K562 (cell line): ENCODE results near the gene CRACR2B. TPM values are rescaled to one million over a fixed set of nuclear protein-coding genes. Genes with fewer than 3 reads are reported as not detected.

Source experiments
- ATAC-seq: fragments of 200-7000 bp; cut with Tn5 transposase; 3 replicates; pipeline ENCODE4 v1.9.1; 2020; ENCODE audit warnings: moderate library complexity
- BruUV-seq: library from RNA; stranded (reverse); fragments of 400-500 nt; replicated peaks from 2 replicates; lab custom pipeline; 2021; lab: Mats Ljungman, UMichigan
- CTCF ChIA-PET: fragments of 300-600 bp; formaldehyde crosslinking; extraction: SDS; loops from one replicate; lab custom pipeline; 2021; ENCODE audit warnings: low intra/inter-chr PET ratio; lab: Yijun Ruan, JAX
- POLR2A ChIA-PET: fragments of 300-600, 350-650 bp; sonication (Branson Sonifier 250); formaldehyde crosslinking; extraction: SDS; loops from one replicate; lab custom pipeline; 2021; ENCODE audit warnings: antibody characterized with exemption, inconsistent platforms; lab: Yijun Ruan, JAX
- DNase-seq, 4 experiments: peaks; one replicate each; pipeline versions ENCODE4 v3.0.0 to v3.0.0-alpha.2; 2011 to 2018; ENCODE audit warnings: low spot score in 3 of 4, mixed read lengths in 3 of 4; ENCODE audit errors: extremely low read depth in 1 of 4
- FAIRE-seq: peaks from 2 replicates; lab custom pipeline; 2011; peaks lifted over from hg19 to GRCh38; lab: Jason Lieb, UNC
- H2AFZ ChIP-seq: 2 replicates; pipeline ENCODE4 v1.6.0; 2011; ENCODE audit warnings: low read depth, low read length, control low read depth, inconsistent platforms
- H3K27ac ChIP-seq: fragments of 200-600 bp; 3 replicates; pipeline ENCODE4 v1.8.0; 2011; ENCODE audit warnings: low read depth, mild to moderate bottlenecking, control low read depth, inconsistent platforms, low read length, moderate library complexity, mixed read lengths; ENCODE audit errors: extremely low read depth
- H3K27me3 ChIP-seq, 2 experiments: fragments of 300-600 bp in 1 of 2; 2 replicates in 1 of 2; 3 replicates in 1 of 2; pipeline versions ENCODE4 v1.6.0 to v1.8.0; 2011; ENCODE audit warnings: inconsistent platforms in 2 of 2, low read length in 2 of 2, mild to moderate bottlenecking in 1 of 2, mixed read lengths in 1 of 2, moderate library complexity in 1 of 2; ENCODE audit not compliant: control insufficient read depth in 2 of 2, insufficient read depth in 2 of 2
- H3K36me3 ChIP-seq: fragments of 300-600 bp; 3 replicates; pipeline ENCODE4 v1.8.0; 2011; ENCODE audit warnings: mild to moderate bottlenecking, low read length, inconsistent platforms; ENCODE audit not compliant: control insufficient read depth, insufficient read depth
- H3K4me1 ChIP-seq, 2 experiments: fragments of 200-600 bp in 1 of 2; replicated peaks in 1 of 2; 2 replicates in 1 of 2; 3 replicates in 1 of 2; pipeline versions ENCODE4 v1.5.1 to v1.8.0; 2011; ENCODE audit warnings: inconsistent platforms in 2 of 2, low read length in 2 of 2, mild to moderate bottlenecking in 1 of 2, mixed read lengths in 1 of 2, moderate library complexity in 1 of 2; ENCODE audit not compliant: control insufficient read depth in 2 of 2, insufficient read depth in 2 of 2
- H3K4me2 ChIP-seq: 2 replicates; pipeline ENCODE4 v1.6.1; 2011; ENCODE audit warnings: low read length, control low read depth, inconsistent platforms, mixed read lengths; ENCODE audit not compliant: insufficient read depth
- H3K4me3 ChIP-seq: fragments of 200-600 bp; sonication (generic), shearing (Covaris generic); 2 replicates; pipeline ENCODE4 v1.5.1; 2016; ENCODE audit warnings: control low read depth, inconsistent platforms
- H3K79me2 ChIP-seq: fragments of 200-600 bp; 3 replicates; pipeline ENCODE4 v1.8.0; 2011; ENCODE audit warnings: low read length, inconsistent platforms; ENCODE audit not compliant: control insufficient read depth, insufficient read depth
- H3K9ac ChIP-seq, 2 experiments: 2 replicates each; pipeline versions ENCODE4 v1.6.0 to v1.6.1; 2011; ENCODE audit warnings: low read depth in 2 of 2, low read length in 2 of 2, control low read depth in 1 of 2, inconsistent platforms in 1 of 2, mild to moderate bottlenecking in 1 of 2, mixed read lengths in 1 of 2; ENCODE audit not compliant: insufficient read depth in 1 of 2
- H3K9me1 ChIP-seq: one replicate; pipeline ENCODE4 v1.6.0; 2011; ENCODE audit warnings: inconsistent platforms, mild to moderate bottlenecking, low read length, moderate library complexity; ENCODE audit not compliant: control insufficient read depth, insufficient read depth
- H3K9me3 ChIP-seq: replicated peaks from 2 replicates; pipeline ENCODE4 v1.5.1; 2011; ENCODE audit warnings: low read depth, low read length, inconsistent platforms; ENCODE audit not compliant: control insufficient read depth, insufficient read depth
- H4K20me1 ChIP-seq: replicated peaks from 2 replicates; pipeline ENCODE4 v1.6.1; 2011; ENCODE audit warnings: low read length, inconsistent platforms, mixed read lengths; ENCODE audit not compliant: control insufficient read depth, insufficient read depth
- CHD1 ChIP-seq: fragments of 200-600 bp; sonication (generic); IDR thresholded peaks from one replicate; pipeline ENCODE4 v1.6.1; 2012; ENCODE audit warnings: mild to moderate bottlenecking, moderate library complexity, low read length, inconsistent platforms
- FOXK1 ChIP-seq: sonication (generic); formaldehyde crosslinking; IDR thresholded peaks from 2 replicates; pipeline ENCODE4 v1.8.0; 2022; ENCODE audit warnings: missing genetic modification reagents, mild to moderate bottlenecking, borderline replicate concordance
- GTF2F1 ChIP-seq: IDR thresholded peaks from 2 replicates; pipeline ENCODE4 v1.6.1; 2011; ENCODE audit warnings: low read depth, low read length, improper control_type of control experiment
- HDAC3 ChIP-seq: fragments of 450-650 bp; IDR thresholded peaks from 2 replicates; pipeline ENCODE4 v1.6.1; 2018; ENCODE audit warnings: borderline replicate concordance, mild to moderate bottlenecking, moderate library complexity; ENCODE audit not compliant: partially characterized antibody
- HMGN3 ChIP-seq: IDR thresholded peaks from 2 replicates; pipeline ENCODE4 v1.6.1; 2011; ENCODE audit warnings: borderline replicate concordance, low read depth, mild to moderate bottlenecking, mixed read lengths, low read length; ENCODE audit not compliant: insufficient read length; ENCODE audit errors: extremely low read depth
- MEF2A ChIP-seq: IDR thresholded peaks from 2 replicates; pipeline ENCODE4 v1.6.1; 2011; ENCODE audit warnings: low read depth, mild to moderate bottlenecking, low read length, moderate library complexity; ENCODE audit not compliant: control insufficient read depth
- POLR2AphosphoS2 ChIP-seq: IDR thresholded peaks from 2 replicates; pipeline ENCODE4 v1.6.1; 2012; ENCODE audit warnings: low read length, improper control_type of control experiment
- RAD51 ChIP-seq: fragments of 450-650 bp; IDR thresholded peaks from 2 replicates; pipeline ENCODE4 v1.7.1; 2016; ENCODE audit warnings: low read depth, mild to moderate bottlenecking, borderline replicate concordance
- RBM25 ChIP-seq: fragments of 200-400 bp; formaldehyde crosslinking; IDR thresholded peaks from 2 replicates; pipeline ENCODE4 v1.6.1; 2018; ENCODE audit warnings: low read length, low read depth, moderate library complexity; ENCODE audit not compliant: severe bottlenecking
- RFX1 ChIP-seq: fragments of 450-650 bp; IDR thresholded peaks from 2 replicates; pipeline ENCODE4 v1.6.1; 2016; ENCODE audit warnings: mild to moderate bottlenecking, moderate library complexity
- TFAP4 ChIP-seq: sonication (generic); formaldehyde crosslinking; IDR thresholded peaks from 2 replicates; pipeline ENCODE4 v1.8.0; 2022; ENCODE audit warnings: missing genetic modification reagents, mild to moderate bottlenecking, moderate library complexity, borderline replicate concordance
- ZNF347 ChIP-seq: fragments of 450-650 bp; formaldehyde crosslinking; IDR thresholded peaks from 2 replicates; pipeline ENCODE4 v1.4.0; 2020; ENCODE audit warnings: low read depth, mild to moderate bottlenecking, moderate library complexity
- ZNF79 ChIP-seq: fragments of 250-450 bp; sonication (Bioruptor Pico); IDR thresholded peaks from 2 replicates; pipeline ENCODE4 v1.4.0; 2020; ENCODE audit warnings: low read depth, mild to moderate bottlenecking, moderate library complexity
- WGBS: fragments of 100-300 bp; shearing (Covaris generic); methylation state at CpG from one replicate; pipeline ENCODE4 v1.1.6; 2016; ENCODE audit warnings: low coverage, mixed read lengths; ENCODE audit not compliant: insufficient coverage; ENCODE audit errors: missing lambda C conversion rate; 5-methylcytosine and 5-hydroxymethylcytosine counted together
- in situ Hi-C: fragments of 300-500 bp; cut with MboI; formaldehyde crosslinking; loops from 4 replicates; pipeline ENCODE4 v1.15.0; 2018; ENCODE audit warnings: inconsistent platforms, mixed read lengths
- intact Hi-C: fragments of 100-400 bp; cut with micrococcal nuclease; formaldehyde crosslinking; loops from 2 replicates; pipeline ENCODE4 v1.14.2; 2022
- polyA plus RNA-seq, 8 experiments: library from polyadenylated mRNA; depleted of rRNA in 4 of 8; stranded (reverse) in 5 of 8; unstranded in 3 of 8; fragments of >200 nt; fragmentation: Nextera tagmentation in 2 of 8; fragmentation: Illumina TruSeq in 1 of 8; extraction: Ambion mirVana in 2 of 8; extraction: Trizol in 1 of 8; gene quantifications; 2 replicates each; pipeline versions ENCODE4 v1.2.1 to v1.2.3, GENCODE V29; 2011 to 2014; ENCODE audit warnings: inconsistent platforms in 1 of 8, missing spikeins in 1 of 8
- total RNA-seq, 7 experiments: library from RNA; depleted of rRNA in 6 of 7; stranded (reverse); fragments of >200 nt in 6 of 7; fragmentation: Illumina TruSeq in 2 of 7; extraction: Trizol in 2 of 7; gene quantifications; 2 replicates each; pipeline versions ENCODE4 v1.2.1 to v1.2.3, GENCODE V29; 2011 to 2021; ENCODE audit warnings: low replicate concordance in 1 of 7
- TF ChIP-seq, protein P1 (sequence below): fragments of 250-450 bp; sonication (Bioruptor Pico); IDR thresholded peaks from 2 replicates; pipeline ENCODE4 v1.4.0; 2020; ENCODE audit warnings: mild to moderate bottlenecking, moderate library complexity, borderline replicate concordance

The CRACR2B gene
- total and polyA plus RNA-seq, 9 of the 15 experiments (the other 6 are each of a cell fraction or from before 2014, with no cell fraction given): 0.10 to 51.0 (median 6.0) TPM

GRCh38 chr11:843086-843734 lies 15.5 kb downstream of the CRACR2B start:
- peak overlapping the region; percentile 80 for H3K4me2 ChIP-seq
- peaks cover 53% of the 10 kb centered on the region for H3K79me2 ChIP-seq
- no peaks in the 10 kb centered on the region for H3K27me3 ChIP-seq
- under 1% methylated on average over 36 of the region's 53 CpGs for WGBS
- peak overlapping the region; percentile 98 for H3K4me3 ChIP-seq
- peak overlapping the region; percentile 91 to 93 for H3K9ac ChIP-seq
- no TSS peak for BruUV-seq
- in situ Hi-C loops (no loop called here), intact Hi-C loops (loop anchor here (2.0 to 10.0 kb wide), 2 partner anchors 34 to 72 kb away; partner anchors contain the start of genes CHID1 and RPLP2)
- H2AFZ ChIP-seq: peak overlapping the region; percentile 97
- H4K20me1 ChIP-seq: no peaks in the 10 kb centered on the region; the same call in 1 of the 2 replicates
- ChIA-PET CTCF (no interaction called here), POLR2A (interaction anchor here (0.7 to 5.2 kb wide), 12 partner anchors 8 to 167 kb away, joined by 3 to 36 read pairs (median 4); partner anchors contain the start of gene PNPLA2)
- H3K9me1 ChIP-seq: peaks cover 4% of the 10 kb centered on the region
- ATAC-seq (peak; percentile 2), FAIRE-seq (no peak), DNase-seq (peak in 2 of 4 experiments; percentile 57 to 59)
- peak overlapping the region; percentile 98 for H3K27ac ChIP-seq
- no peaks in the 10 kb centered on the region for H3K9me3 ChIP-seq
- peaks cover 32% of the 10 kb centered on the region; the same call in 2 of the 3 replicates for H3K36me3 ChIP-seq
- peaks cover 31 to 83% of the 10 kb centered on the region in 2 experiments for H3K4me1 ChIP-seq
- TF ChIP-seq, protein P1, sequence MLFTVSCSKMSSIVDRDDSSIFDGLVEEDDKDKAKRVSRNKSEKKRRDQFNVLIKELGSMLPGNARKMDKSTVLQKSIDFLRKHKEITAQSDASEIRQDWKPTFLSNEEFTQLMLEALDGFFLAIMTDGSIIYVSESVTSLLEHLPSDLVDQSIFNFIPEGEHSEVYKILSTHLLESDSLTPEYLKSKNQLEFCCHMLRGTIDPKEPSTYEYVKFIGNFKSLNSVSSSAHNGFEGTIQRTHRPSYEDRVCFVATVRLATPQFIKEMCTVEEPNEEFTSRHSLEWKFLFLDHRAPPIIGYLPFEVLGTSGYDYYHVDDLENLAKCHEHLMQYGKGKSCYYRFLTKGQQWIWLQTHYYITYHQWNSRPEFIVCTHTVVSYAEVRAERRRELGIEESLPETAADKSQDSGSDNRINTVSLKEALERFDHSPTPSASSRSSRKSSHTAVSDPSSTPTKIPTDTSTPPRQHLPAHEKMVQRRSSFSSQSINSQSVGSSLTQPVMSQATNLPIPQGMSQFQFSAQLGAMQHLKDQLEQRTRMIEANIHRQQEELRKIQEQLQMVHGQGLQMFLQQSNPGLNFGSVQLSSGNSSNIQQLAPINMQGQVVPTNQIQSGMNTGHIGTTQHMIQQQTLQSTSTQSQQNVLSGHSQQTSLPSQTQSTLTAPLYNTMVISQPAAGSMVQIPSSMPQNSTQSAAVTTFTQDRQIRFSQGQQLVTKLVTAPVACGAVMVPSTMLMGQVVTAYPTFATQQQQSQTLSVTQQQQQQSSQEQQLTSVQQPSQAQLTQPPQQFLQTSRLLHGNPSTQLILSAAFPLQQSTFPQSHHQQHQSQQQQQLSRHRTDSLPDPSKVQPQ (CRISPR knock-in tag): no peak
- TF ChIP-seq POLR2AphosphoS2 (no peak), CHD1 (no peak), RFX1 (no peak), HMGN3 (peak; percentile 9), MEF2A (no peak), HDAC3 (no peak), FOXK1 (no peak), GTF2F1 (0 out of 2 replicates have a peak, but pooled peaks have one; percentile 10), RAD51 (no peak), ZNF347 (CRISPR knock-in tag) (no peak), TFAP4 (CRISPR knock-in tag) (peak; percentile 17; the same call in 1 of the 2 replicates), RBM25 (no peak), ZNF79 (no peak)
